Panc1 (cell line): ENCODE measurements around the gene PSME1.

ENCODE experiments used
- POLR2AphosphoS5 ChIP-seq: IDR thresholded peaks from 2 replicates; pipeline ENCODE4 v1.6.1; 2012; ENCODE audit warnings: mild to moderate bottlenecking, low read depth, low read length, moderate library complexity
- SIN3A ChIP-seq: IDR thresholded peaks from 2 replicates; pipeline ENCODE4 v1.6.1; 2012; ENCODE audit warnings: low read depth, mild to moderate bottlenecking, low read length, moderate library complexity, borderline replicate concordance; ENCODE audit not compliant: insufficient read depth
- TCF7L2 ChIP-seq: IDR thresholded peaks from 2 replicates; pipeline ENCODE4 v1.6.1; 2011; ENCODE audit warnings: mild to moderate bottlenecking, low read depth, low read length, inconsistent platforms
- TF ChIP-seq, protein P1 (sequence below): fragments of 450-650 bp; IDR thresholded peaks from 2 replicates; pipeline ENCODE4 v1.5.1; 2017; ENCODE audit warnings: mild to moderate bottlenecking
- TF ChIP-seq, protein P2 (sequence below), 2 experiments: IDR thresholded peaks; 2 replicates each; pipeline ENCODE4 v1.6.1; 2011 to 2012; ENCODE audit warnings: low read depth in 2 of 2, control low read depth in 1 of 2, low read length in 1 of 2, mild to moderate bottlenecking in 1 of 2, moderate library complexity in 1 of 2; ENCODE audit not compliant: insufficient read depth in 1 of 2

DNA sequence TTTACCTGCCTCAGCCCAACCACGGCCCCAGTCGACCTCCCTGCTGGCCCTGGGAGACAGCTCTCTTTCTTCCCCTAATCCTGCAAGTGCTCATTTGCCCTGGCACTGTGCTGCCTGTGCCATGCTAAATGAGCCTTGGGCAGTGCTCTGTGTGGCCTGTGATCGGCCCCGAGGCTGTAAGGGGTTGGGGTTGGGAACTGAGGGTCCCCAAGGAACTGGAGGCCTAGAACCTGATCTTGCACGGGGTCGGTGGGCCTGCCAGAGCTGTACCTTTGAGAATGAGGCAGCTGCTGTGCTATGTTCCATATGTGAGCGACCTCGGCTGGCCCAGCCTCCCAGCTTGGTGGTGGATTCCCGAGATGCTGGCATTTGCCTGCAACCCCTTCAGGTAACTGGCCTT is 14.1 kb downstream of the PSME1 start:
- TF ChIP-seq, protein P1, sequence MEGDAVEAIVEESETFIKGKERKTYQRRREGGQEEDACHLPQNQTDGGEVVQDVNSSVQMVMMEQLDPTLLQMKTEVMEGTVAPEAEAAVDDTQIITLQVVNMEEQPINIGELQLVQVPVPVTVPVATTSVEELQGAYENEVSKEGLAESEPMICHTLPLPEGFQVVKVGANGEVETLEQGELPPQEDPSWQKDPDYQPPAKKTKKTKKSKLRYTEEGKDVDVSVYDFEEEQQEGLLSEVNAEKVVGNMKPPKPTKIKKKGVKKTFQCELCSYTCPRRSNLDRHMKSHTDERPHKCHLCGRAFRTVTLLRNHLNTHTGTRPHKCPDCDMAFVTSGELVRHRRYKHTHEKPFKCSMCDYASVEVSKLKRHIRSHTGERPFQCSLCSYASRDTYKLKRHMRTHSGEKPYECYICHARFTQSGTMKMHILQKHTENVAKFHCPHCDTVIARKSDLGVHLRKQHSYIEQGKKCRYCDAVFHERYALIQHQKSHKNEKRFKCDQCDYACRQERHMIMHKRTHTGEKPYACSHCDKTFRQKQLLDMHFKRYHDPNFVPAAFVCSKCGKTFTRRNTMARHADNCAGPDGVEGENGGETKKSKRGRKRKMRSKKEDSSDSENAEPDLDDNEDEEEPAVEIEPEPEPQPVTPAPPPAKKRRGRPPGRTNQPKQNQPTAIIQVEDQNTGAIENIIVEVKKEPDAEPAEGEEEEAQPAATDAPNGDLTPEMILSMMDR, result no peak
- no peak for TF ChIP-seq POLR2AphosphoS5
- TF ChIP-seq TCF7L2, result no peak
- TF ChIP-seq, protein P2, sequence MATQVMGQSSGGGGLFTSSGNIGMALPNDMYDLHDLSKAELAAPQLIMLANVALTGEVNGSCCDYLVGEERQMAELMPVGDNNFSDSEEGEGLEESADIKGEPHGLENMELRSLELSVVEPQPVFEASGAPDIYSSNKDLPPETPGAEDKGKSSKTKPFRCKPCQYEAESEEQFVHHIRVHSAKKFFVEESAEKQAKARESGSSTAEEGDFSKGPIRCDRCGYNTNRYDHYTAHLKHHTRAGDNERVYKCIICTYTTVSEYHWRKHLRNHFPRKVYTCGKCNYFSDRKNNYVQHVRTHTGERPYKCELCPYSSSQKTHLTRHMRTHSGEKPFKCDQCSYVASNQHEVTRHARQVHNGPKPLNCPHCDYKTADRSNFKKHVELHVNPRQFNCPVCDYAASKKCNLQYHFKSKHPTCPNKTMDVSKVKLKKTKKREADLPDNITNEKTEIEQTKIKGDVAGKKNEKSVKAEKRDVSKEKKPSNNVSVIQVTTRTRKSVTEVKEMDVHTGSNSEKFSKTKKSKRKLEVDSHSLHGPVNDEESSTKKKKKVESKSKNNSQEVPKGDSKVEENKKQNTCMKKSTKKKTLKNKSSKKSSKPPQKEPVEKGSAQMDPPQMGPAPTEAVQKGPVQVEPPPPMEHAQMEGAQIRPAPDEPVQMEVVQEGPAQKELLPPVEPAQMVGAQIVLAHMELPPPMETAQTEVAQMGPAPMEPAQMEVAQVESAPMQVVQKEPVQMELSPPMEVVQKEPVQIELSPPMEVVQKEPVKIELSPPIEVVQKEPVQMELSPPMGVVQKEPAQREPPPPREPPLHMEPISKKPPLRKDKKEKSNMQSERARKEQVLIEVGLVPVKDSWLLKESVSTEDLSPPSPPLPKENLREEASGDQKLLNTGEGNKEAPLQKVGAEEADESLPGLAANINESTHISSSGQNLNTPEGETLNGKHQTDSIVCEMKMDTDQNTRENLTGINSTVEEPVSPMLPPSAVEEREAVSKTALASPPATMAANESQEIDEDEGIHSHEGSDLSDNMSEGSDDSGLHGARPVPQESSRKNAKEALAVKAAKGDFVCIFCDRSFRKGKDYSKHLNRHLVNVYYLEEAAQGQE (IDR thresholded peaks at IDR 0.05; ENCODE audit: insufficient read depth in 1 of 2, low read depth in 2 of 2, low read length in 1 of 2), result no peak
- no peak for TF ChIP-seq SIN3A
